Coronary artery (tissue), 2 donors: ENCODE results near the gene PUM1.
"Not testable (repeated sequence)": the region's sequence is repeated elsewhere in the genome, so short reads cannot be mapped to it uniquely, and the experiment has no call there.

Experiments used
- DNase-seq: peaks from one replicate; pipeline ENCODE4 v3.0.0-alpha.2; 2017; ENCODE audit warnings: low spot score
- H3K27ac ChIP-seq, 2 donors: fragments of 200-600 bp; sonication (generic); one replicate each; pipeline ENCODE4 v1.5.1; 2016 to 2019
- H3K4me3 ChIP-seq: fragments of 200-600 bp; sonication (generic); 2 replicates; pipeline ENCODE4 v1.5.1; 2016; ENCODE audit warnings: mild to moderate bottlenecking, moderate library complexity
- TF ChIP-seq, protein P1 (sequence below): fragments of 200-600 bp; sonication (generic); IDR thresholded peaks from one replicate; pipeline ENCODE4 v1.5.1; 2019; ENCODE audit warnings: antibody characterized with exemption

PUM1 gene

GRCh38 chr1:31062867-31063380, 2.6 kb downstream of the PUM1 start:
- TF ChIP-seq, protein P1, sequence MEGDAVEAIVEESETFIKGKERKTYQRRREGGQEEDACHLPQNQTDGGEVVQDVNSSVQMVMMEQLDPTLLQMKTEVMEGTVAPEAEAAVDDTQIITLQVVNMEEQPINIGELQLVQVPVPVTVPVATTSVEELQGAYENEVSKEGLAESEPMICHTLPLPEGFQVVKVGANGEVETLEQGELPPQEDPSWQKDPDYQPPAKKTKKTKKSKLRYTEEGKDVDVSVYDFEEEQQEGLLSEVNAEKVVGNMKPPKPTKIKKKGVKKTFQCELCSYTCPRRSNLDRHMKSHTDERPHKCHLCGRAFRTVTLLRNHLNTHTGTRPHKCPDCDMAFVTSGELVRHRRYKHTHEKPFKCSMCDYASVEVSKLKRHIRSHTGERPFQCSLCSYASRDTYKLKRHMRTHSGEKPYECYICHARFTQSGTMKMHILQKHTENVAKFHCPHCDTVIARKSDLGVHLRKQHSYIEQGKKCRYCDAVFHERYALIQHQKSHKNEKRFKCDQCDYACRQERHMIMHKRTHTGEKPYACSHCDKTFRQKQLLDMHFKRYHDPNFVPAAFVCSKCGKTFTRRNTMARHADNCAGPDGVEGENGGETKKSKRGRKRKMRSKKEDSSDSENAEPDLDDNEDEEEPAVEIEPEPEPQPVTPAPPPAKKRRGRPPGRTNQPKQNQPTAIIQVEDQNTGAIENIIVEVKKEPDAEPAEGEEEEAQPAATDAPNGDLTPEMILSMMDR, result no peak
- Histone ChIP-seq H3K27ac (peak overlapping the region in 1 of 2 donors; percentile 93), H3K4me3 (peak overlapping the region; percentile 82)
- DNase-seq, result no peak

DNA sequence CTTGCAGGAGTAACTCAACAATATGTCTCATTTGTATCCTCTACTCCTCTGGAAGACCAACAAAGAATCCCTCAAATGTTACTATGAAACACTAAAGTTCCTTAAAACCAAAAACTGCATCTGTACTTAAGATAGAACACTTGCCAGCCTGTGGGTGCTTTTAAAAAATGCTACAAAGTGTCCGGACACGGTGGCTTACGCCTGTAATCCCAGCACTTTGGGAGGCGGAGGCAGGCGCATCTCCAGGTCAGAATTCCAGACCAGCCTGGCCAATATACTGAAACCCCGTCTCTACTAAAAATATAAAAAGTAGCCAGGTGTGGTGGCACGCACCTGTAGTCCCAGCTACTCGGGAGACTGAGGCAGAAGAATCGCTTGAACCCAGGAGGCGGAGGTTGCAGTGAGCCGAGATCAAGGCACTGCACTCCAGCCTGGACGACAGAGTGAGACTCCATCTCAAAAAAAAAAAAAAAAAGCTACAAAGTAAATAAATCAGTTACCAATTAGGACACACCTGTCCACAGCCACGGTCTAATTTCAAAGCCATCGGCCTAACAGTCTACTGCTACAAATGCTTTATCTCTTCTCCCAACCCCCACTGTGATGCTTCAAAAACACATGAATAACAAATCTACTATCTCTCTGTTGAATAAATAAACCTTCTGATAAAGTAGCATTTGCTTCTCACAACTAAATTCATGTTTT, 3.2 kb downstream of the PUM1 start:
- not testable (repeated sequence) for H3K27ac ChIP-seq, DNase-seq

GRCh38 chr1:31058012-31058411, 7.5 kb downstream of the PUM1 start:
- DNase-seq, result no peak
- Histone ChIP-seq H3K27ac (no peak overlapping the region), H3K4me3 (no peak overlapping the region)
- TF ChIP-seq, protein P1, result no peak

More for the DNA sequence above, 3.2 kb downstream of the PUM1 start:
- H3K4me3 ChIP-seq, result peak overlapping the region; percentile 14

GRCh38 chr1:31055953-31056352, 9.6 kb downstream of the PUM1 start:
- Histone ChIP-seq H3K4me3 (no peak overlapping the region), H3K27ac (no peak overlapping the region)
- no peak for DNase-seq
- TF ChIP-seq, protein P1, result no peak

GRCh38 chr1:31055501-31055900, 10.0 kb downstream of the PUM1 start:
- Histone ChIP-seq H3K4me3 (no peak overlapping the region), H3K27ac (no peak overlapping the region)
- TF ChIP-seq, protein P1, result no peak
- no peak for DNase-seq

GRCh38 chr1:31054958-31055481, 10.5 kb downstream of the PUM1 start:
- H3K27ac ChIP-seq, result no peak overlapping the region

DNA sequence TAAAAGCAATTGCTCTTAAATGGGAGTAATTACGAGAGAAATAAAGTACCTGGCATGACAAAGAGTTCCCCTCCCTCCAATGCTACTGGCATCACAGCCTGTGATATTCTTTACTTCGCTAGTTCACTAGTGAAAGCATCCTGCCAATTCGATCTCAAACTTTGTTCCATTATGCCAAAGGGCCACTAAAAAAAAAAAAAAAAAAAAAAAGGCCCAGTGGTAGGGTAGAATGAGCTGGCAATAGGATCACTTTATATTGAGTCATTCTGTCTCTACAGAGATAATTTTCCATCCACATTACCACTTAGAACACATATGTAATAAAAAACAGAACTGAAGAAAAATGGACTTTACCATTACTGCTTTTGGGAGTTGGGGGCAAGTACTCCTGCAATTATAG, 11.2 kb downstream of the PUM1 start:
- no peak overlapping the region for H3K27ac ChIP-seq
- H3K4me3 ChIP-seq, result no peak overlapping the region
- no peak for DNase-seq
- TF ChIP-seq, protein P1, result no peak

More at GRCh38 chr1:31054958-31055481, 10.5 kb downstream of the PUM1 start:
- H3K4me3 ChIP-seq, result no peak overlapping the region
- no peak for DNase-seq
- TF ChIP-seq, protein P1, result no peak

GRCh38 chr1:31052613-31053012, 12.9 kb downstream of the PUM1 start:
- DNase-seq, H3K4me3 ChIP-seq, H3K27ac ChIP-seq: not testable (repeated sequence)
